Glutamatergic neuron (in vitro differentiated cells): Measurements from ENCODE around the gene IFNW1. TPM values are rescaled to one million over a fixed set of nuclear protein-coding genes. Genes with fewer than 3 reads are reported as not detected.
"Not testable (repeated sequence)": the region's sequence is repeated elsewhere in the genome, so short reads cannot be mapped to it uniquely, and the experiment has no call there.

Experiments
- DNase-seq: peaks from one replicate; pipeline ENCODE4 v3.0.0; 2022
- H3K27ac Mint-ChIP-seq: one replicate; pipeline ENCODE4 v1.8.0; 2020; ENCODE audit warnings: mild to moderate bottlenecking, mixed read lengths, inconsistent platforms; ENCODE audit not compliant: unreplicated experiment
- H3K27me3 Mint-ChIP-seq: one replicate; pipeline ENCODE4 v1.8.0; 2020; ENCODE audit warnings: mild to moderate bottlenecking, moderate library complexity, mixed read lengths, inconsistent platforms; ENCODE audit not compliant: unreplicated experiment
- H3K36me3 Mint-ChIP-seq: one replicate; pipeline ENCODE4 v1.8.0; 2020; ENCODE audit warnings: mild to moderate bottlenecking, mixed read lengths, inconsistent platforms; ENCODE audit not compliant: unreplicated experiment
- H3K4me1 Mint-ChIP-seq: one replicate; pipeline ENCODE4 v1.8.0; 2020; ENCODE audit warnings: mild to moderate bottlenecking, low read depth, mixed read lengths, inconsistent platforms; ENCODE audit not compliant: unreplicated experiment
- H3K4me3 Mint-ChIP-seq: one replicate; pipeline ENCODE4 v1.8.0; 2020; ENCODE audit warnings: mild to moderate bottlenecking, mixed read lengths, inconsistent platforms; ENCODE audit not compliant: unreplicated experiment
- H3K9me3 Mint-ChIP-seq: one replicate; pipeline ENCODE4 v1.8.0; 2020; ENCODE audit warnings: mild to moderate bottlenecking, moderate library complexity, mixed read lengths, inconsistent platforms; ENCODE audit not compliant: unreplicated experiment
- CTCF ChIP-seq: fragments of 200-600 bp; sonication (generic); IDR thresholded peaks from one replicate; pipeline ENCODE4 v1.5.0; 2021; ENCODE audit not compliant: partially characterized antibody, unreplicated experiment
- total RNA-seq: library from RNA; stranded (reverse); fragmentation: NEBNext Ultra II Directional; extraction: Animal tissue kit (Norgen Biotek cat#: 25700); gene quantifications from one replicate; pipeline ENCODE4 v1.2.1, GENCODE V29; 2021; ENCODE audit not compliant: unreplicated experiment

Gene IFNW1
- total RNA-seq, 1 donor from 2014 or later = not detected

- TF ChIP-seq CTCF = no peak
- no peaks in the 10 kb centered on the region for H3K36me3 Mint-ChIP-seq
Observed at GRCh38 chr9:21153336-21154017, 11.8 kb upstream of the IFNW1 start.

GRCh38 chr9:21144603-21145002, 3.0 kb upstream of the IFNW1 start:
- no peaks in the 10 kb centered on the region for H3K4me1 Mint-ChIP-seq
- DNase-seq = no peak
- TF ChIP-seq CTCF = no peak
- H3K27me3 Mint-ChIP-seq = no peaks in the 10 kb centered on the region
- H3K36me3 Mint-ChIP-seq = no peaks in the 10 kb centered on the region
- H3K4me3 Mint-ChIP-seq = no peak overlapping the region
- H3K27ac Mint-ChIP-seq = no peak overlapping the region
- H3K9me3 Mint-ChIP-seq = peaks cover 2% of the 10 kb centered on the region

More at GRCh38 chr9:21153336-21154017, 11.8 kb upstream of the IFNW1 start:
- Mint-ChIP-seq H3K27me3 (no peaks in the 10 kb centered on the region), H3K27ac (no peak overlapping the region), H3K4me3 (no peak overlapping the region), H3K4me1 (no peaks in the 10 kb centered on the region), H3K9me3 (peaks cover 2% of the 10 kb centered on the region)
- no peak for DNase-seq

GRCh38 chr9:21137020-21137419, 4.6 kb downstream of the IFNW1 start:
- no peak overlapping the region for H3K27ac Mint-ChIP-seq
- no peak for DNase-seq
- H3K4me3 Mint-ChIP-seq = no peak overlapping the region
- H3K9me3 Mint-ChIP-seq = no peaks in the 10 kb centered on the region
- TF ChIP-seq CTCF = no peak
- no peaks in the 10 kb centered on the region for H3K4me1 Mint-ChIP-seq
- no peaks in the 10 kb centered on the region for H3K36me3 Mint-ChIP-seq
- H3K27me3 Mint-ChIP-seq = no peaks in the 10 kb centered on the region

GRCh38 chr9:21135736-21136135, 5.9 kb downstream of the IFNW1 start:
- no peak for TF ChIP-seq CTCF
- no peaks in the 10 kb centered on the region for H3K27me3 Mint-ChIP-seq
- no peak for DNase-seq
- H3K4me3 Mint-ChIP-seq = no peak overlapping the region
- no peaks in the 10 kb centered on the region for H3K9me3 Mint-ChIP-seq
- H3K27ac Mint-ChIP-seq = no peak overlapping the region
- no peaks in the 10 kb centered on the region for H3K4me1 Mint-ChIP-seq
- no peaks in the 10 kb centered on the region for H3K36me3 Mint-ChIP-seq

- not testable (repeated sequence) for DNase-seq, H3K9me3 Mint-ChIP-seq, H3K4me3 Mint-ChIP-seq, H3K27me3 Mint-ChIP-seq, H3K4me1 Mint-ChIP-seq, H3K27ac Mint-ChIP-seq, H3K36me3 Mint-ChIP-seq
Observed at GRCh38 chr9:21128186-21128585, 13.4 kb downstream of the IFNW1 start.
